HG02763 (cell line): ENCODE results near the gene TRABD2B.
A peak's percentile ranks its signal among the peaks of the same experiment; 100 is the strongest.

ENCODE experiments used
- ATAC-seq: cut with Tn5 transposase; IDR thresholded peaks from one replicate; pipeline ENCODE4 v1.9.1; 2021; ENCODE audit warnings: mild to moderate bottlenecking, moderate library complexity; ENCODE audit not compliant: unreplicated experiment

Gene TRABD2B

GRCh38 chr1:47742890-47743760, 254.1 kb downstream of the TRABD2B start:
- ATAC-seq: no peak

- ATAC-seq: no peak
Measured at GRCh38 chr1:47738560-47739182, 258.5 kb downstream of the TRABD2B start.

GRCh38 chr1:47732489-47732888, 264.7 kb downstream of the TRABD2B start:
- no peak for ATAC-seq

GRCh38 chr1:47731730-47732129, 265.5 kb downstream of the TRABD2B start:
- ATAC-seq: no peak

GRCh38 chr1:47729685-47730084, 267.5 kb downstream of the TRABD2B start:
- ATAC-seq: no peak

GRCh38 chr1:47727697-47728085, 269.5 kb downstream of the TRABD2B start:
- ATAC-seq: no peak

- ATAC-seq: no peak
Measured at GRCh38 chr1:47727051-47727696, 270.0 kb downstream of the TRABD2B start.

GRCh38 chr1:47725992-47726855, 271.0 kb downstream of the TRABD2B start:
- peak; percentile 82 for ATAC-seq

GRCh38 chr1:47725511-47725991, 271.6 kb downstream of the TRABD2B start:
- ATAC-seq: no peak

- ATAC-seq: no peak
Measured at GRCh38 chr1:47725000-47725473, 272.1 kb downstream of the TRABD2B start.

GRCh38 chr1:47724432-47724999, 272.7 kb downstream of the TRABD2B start:
- no peak for ATAC-seq

- ATAC-seq: no peak
Measured at GRCh38 chr1:47722909-47723580, 274.1 kb downstream of the TRABD2B start.

GRCh38 chr1:47722101-47722500, 275.1 kb downstream of the TRABD2B start:
- ATAC-seq: no peak

GRCh38 chr1:47720111-47720510, 277.1 kb downstream of the TRABD2B start:
- ATAC-seq: no peak

- ATAC-seq: no peak
Measured at GRCh38 chr1:47717341-47717740, 279.8 kb downstream of the TRABD2B start.

- ATAC-seq: no peak
Measured at GRCh38 chr1:47713975-47714767, 283.0 kb downstream of the TRABD2B start.

- ATAC-seq: no peak
Measured at GRCh38 chr1:47713333-47713953, 283.7 kb downstream of the TRABD2B start.

GRCh38 chr1:47712596-47713299, 284.4 kb downstream of the TRABD2B start:
- ATAC-seq: no peak
